ENCODE results near the gene BET1. TPM values are rescaled to one million over a fixed set of nuclear protein-coding genes. Genes with fewer than 3 reads are reported as not detected.
A peak's percentile ranks its signal among the peaks of the same experiment; 100 is the strongest.

BET1 gene
- total RNA-seq, 1 experiment from 2014 or later, result 21.4 TPM

DNA sequence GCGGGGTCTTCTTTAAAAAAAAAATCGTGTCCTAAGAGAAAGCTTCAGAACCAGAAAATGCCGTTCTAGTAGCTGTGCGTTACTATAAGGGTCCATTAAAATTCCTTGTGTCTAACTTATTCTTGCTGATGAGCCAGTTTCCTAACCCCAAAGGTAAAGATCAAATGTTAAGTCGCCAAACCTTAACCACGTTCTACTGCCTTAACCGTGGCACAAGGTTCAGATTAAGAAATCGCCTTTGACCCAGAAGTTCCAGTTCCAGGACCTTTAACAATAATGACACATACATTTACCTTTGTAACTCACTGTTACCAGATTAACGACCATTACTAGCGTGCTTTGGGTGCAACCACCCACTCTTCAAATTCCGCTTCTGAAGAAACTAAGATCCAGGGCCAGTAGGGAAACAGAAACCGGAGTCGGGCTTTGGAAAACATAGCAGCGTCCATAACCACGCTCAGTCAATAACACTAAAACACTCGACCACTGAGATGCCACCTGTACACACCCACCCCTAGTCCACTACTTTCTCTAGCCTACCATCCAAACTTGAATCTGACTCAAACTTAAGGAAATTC lies 620 bp downstream of the BET1 start:
- Histone ChIP-seq H3K18ac (ENCODE audit: insufficient read length, low read depth, low read length) (peak overlapping the region; percentile 45), H3K79me2 (ENCODE audit: insufficient read depth, low read length) (peaks cover 7% of the 10 kb centered on the region; the same call in 1 of the 2 replicates), H4K8ac (replicated peaks; ENCODE audit: insufficient read length, low read depth, low read length) (no peak overlapping the region), H3K14ac (ENCODE audit: insufficient read depth, low read length) (no peak overlapping the region), H2AFZ (ENCODE audit: low read length) (peak overlapping the region; percentile 24), H2BK120ac (ENCODE audit: low read depth, low read length, poor library complexity, severe bottlenecking) (no peak overlapping the region), H2AK5ac (ENCODE audit: insufficient read length, low read length) (no peak overlapping the region), H2BK20ac (ENCODE audit: low read depth, low read length, poor library complexity, severe bottlenecking) (no peak overlapping the region), H4K5ac (ENCODE audit: insufficient read length, low read depth, low read length) (no peak overlapping the region), H2BK5ac (ENCODE audit: insufficient read length, low read length) (no peak overlapping the region), H3K9me3 (ENCODE audit: control insufficient read depth, low read depth, low read length) (no peaks in the 10 kb centered on the region), H2BK12ac (ENCODE audit: insufficient read length, low read depth, low read length) (no peak overlapping the region), H3K27me3 (ENCODE audit: insufficient read depth, low read length) (no peaks in the 10 kb centered on the region; the same call in 1 of the 2 replicates), H3K23me2 (ENCODE audit: insufficient read length, low read depth, low read length, poor library complexity, severe bottlenecking) (peaks cover 8% of the 10 kb centered on the region), H3K4me2 (ENCODE audit: insufficient read depth, insufficient read length, low read length) (peak overlapping the region; percentile 94), H3K4me1 (ENCODE audit: insufficient read depth, low read length) (no peaks in the 10 kb centered on the region), H3T11ph (ENCODE audit: low read length) (no peak overlapping the region), H3K27ac (ENCODE audit: insufficient read length, low read depth, low read length) (no peak overlapping the region), H4K91ac (ENCODE audit: insufficient read length, low read depth, low read length) (no peak overlapping the region), H3K56ac (ENCODE audit: insufficient read length, low read depth, low read length) (no peak overlapping the region), H4K20me1 (ENCODE audit: control insufficient read depth, insufficient read depth, insufficient read length) (no peaks in the 10 kb centered on the region), H2BK15ac (ENCODE audit: low read depth, low read length) (no peak overlapping the region), H3K79me1 (ENCODE audit: insufficient read depth, low read depth, low read length, poor library complexity, severe bottlenecking) (no peaks in the 10 kb centered on the region), H3K9ac (ENCODE audit: extremely low read depth, insufficient read length, low read length) (peak overlapping the region; percentile 89), H3K4ac (ENCODE audit: low read depth, low read length) (no peak overlapping the region), H3K23ac (ENCODE audit: insufficient read length, low read depth, low read length) (no peak overlapping the region)
- WGBS (ENCODE audit: extremely low coverage, insufficient read length, low lambda C conversion rate), result no CpG with 5 or more reads among the region's 16 CpGs
- Mint-ChIP-seq H3K27ac (peak overlapping the region; percentile 99 to 100 (median 99)), H3K4me3 (peak overlapping the region; percentile 100), H3K9me3 (no peaks in the 10 kb centered on the region), H3K27me3 (ENCODE audit: low read depth) (peaks cover 7% of the 10 kb centered on the region), H3K4me1 (peaks cover 16 to 17% of the 10 kb centered on the region in 2 experiments), H3K36me3 (ENCODE audit: insufficient read depth in 1 of 3, low read depth in 3 of 3) (peaks cover 2 to 3% (median 2%) of the 10 kb centered on the region in 3 experiments; a peak in 5 of 7 replicates)
- TF ChIP-seq CTCF (conservative IDR thresholded peaks at IDR 0.05), result no peak
- no peak for DNase-seq

Measured in H9 (cell line).